Activated T-cell treated with anti-CD3 and anti-CD28 coated beads, Interleukin-2, amount 50 U/mL, for 72 hours (primary cell): ENCODE data around the gene E2F6. TPM values are rescaled to one million over a fixed set of nuclear protein-coding genes. Genes with fewer than 3 reads are reported as not detected.
"Not testable (repeated sequence)": the region's sequence is repeated elsewhere in the genome, so short reads cannot be mapped to it uniquely, and the experiment has no call there.

Experiments used
- ATAC-seq, 2 donors: fragments of 150-1000 bp; cut with Tn5 transposase; replicated peaks in 1 of 2; 2 replicates each; pipeline ENCODE4 v1.10.0; 2021; ENCODE audit warnings: moderate library complexity in 2 of 2, mild to moderate bottlenecking in 1 of 2
- DNase-seq, 2 donors: peaks; one replicate each; pipeline ENCODE4 v3.0.0; 2021 to 2022; ENCODE audit warnings: mixed read lengths in 1 of 2
- H3K27ac Mint-ChIP-seq: one replicate; pipeline ENCODE4 v1.8.0; 2022; ENCODE audit warnings: mild to moderate bottlenecking, moderate library complexity, mixed read lengths
- H3K27me3 Mint-ChIP-seq: one replicate; pipeline ENCODE4 v1.8.0; 2022; ENCODE audit warnings: low read depth, mixed read lengths
- H3K36me3 Mint-ChIP-seq, 2 donors: one replicate each; pipeline ENCODE4 v1.8.0; 2022; ENCODE audit warnings: mixed read lengths in 2 of 2, mild to moderate bottlenecking in 1 of 2; ENCODE audit not compliant: insufficient read depth in 2 of 2
- H3K4me1 Mint-ChIP-seq: one replicate; pipeline ENCODE4 v1.8.0; 2022; ENCODE audit warnings: low read depth, mixed read lengths
- H3K4me3 Mint-ChIP-seq, 2 donors: one replicate each; pipeline ENCODE4 v1.8.0; 2022; ENCODE audit warnings: mild to moderate bottlenecking in 2 of 2, mixed read lengths in 2 of 2, moderate library complexity in 2 of 2
- H3K9me3 Mint-ChIP-seq, 2 donors: one replicate each; pipeline ENCODE4 v1.8.0; 2022; ENCODE audit warnings: mixed read lengths in 2 of 2
- total RNA-seq, 2 donors: library from RNA; stranded (reverse); gene quantifications; one replicate each; pipeline ENCODE4 v1.2.3, GENCODE V29; 2022

Gene E2F6
- total RNA-seq, 2 donors from 2014 or later: 6.8 to 8.3 TPM

DNA sequence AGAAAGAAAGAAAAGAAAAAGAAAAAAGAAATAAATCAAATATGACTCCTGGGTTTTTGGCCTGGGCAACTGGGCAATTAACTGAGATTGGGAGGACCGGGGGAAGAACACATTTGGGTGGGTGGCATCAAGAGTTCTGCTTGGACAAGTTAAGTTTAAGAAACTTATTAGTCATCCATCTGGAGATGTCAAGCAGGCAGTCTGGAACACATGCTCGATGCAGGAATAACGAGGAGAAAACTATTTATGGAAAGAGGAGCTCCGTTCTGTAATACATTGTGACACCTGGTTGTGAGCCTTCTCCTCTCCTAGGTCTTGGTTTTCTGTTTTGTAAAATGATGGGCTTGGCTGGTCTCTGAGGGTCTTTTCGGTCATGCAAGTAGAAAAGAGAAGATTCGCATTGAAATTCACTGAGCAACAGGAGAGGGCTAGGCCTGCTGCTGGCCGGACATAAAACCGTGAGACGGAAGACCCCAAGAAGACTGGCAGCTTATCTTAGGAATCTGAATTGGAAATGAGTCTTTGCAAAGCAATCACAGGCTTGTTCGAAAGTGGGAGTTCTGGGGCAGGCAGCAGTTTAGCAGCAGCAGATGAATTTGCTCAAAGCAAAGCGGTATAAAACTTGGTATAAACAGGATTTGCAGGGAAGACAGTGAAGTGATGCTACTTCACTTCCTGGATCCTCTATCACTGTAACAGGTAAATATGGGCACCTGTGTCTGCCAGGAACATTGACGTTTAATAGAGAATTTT lies 51.4 kb downstream of the E2F6 start:
- no peak overlapping the region for H3K27ac Mint-ChIP-seq
- peaks cover 0 to 3% of the 10 kb centered on the region in 2 donors for H3K36me3 Mint-ChIP-seq
- ATAC-seq (no peak), DNase-seq (no peak)
- peaks cover 6% of the 10 kb centered on the region in 2 donors for H3K9me3 Mint-ChIP-seq
- no peak overlapping the region for H3K4me3 Mint-ChIP-seq
- no peaks in the 10 kb centered on the region for H3K4me1 Mint-ChIP-seq
- H3K27me3 Mint-ChIP-seq: peaks cover 7% of the 10 kb centered on the region

DNA sequence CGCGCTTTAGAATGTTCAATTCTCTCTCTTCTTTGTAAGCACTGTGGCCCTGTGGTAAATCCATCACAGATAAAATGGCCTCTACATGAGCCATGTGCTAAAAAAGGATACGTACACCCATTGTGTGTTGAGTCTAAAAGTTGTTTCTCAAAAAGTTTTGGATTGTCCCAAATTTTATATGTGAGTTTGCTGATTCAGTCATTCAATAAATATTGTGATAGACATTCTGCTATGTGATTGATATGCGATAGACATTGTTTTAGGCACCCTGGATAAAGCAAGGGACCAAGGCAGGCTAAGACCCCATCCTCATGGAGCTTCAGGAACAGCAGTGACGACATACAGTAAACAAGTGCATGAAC lies 53.5 kb downstream of the E2F6 start:
- H3K9me3 Mint-ChIP-seq: no peaks in the 10 kb centered on the region
- ATAC-seq (no peak), DNase-seq (no peak)
- H3K27me3 Mint-ChIP-seq: peaks cover 7% of the 10 kb centered on the region
- no peak overlapping the region for H3K4me3 Mint-ChIP-seq
- no peaks in the 10 kb centered on the region for H3K4me1 Mint-ChIP-seq
- peaks cover 0 to 1% of the 10 kb centered on the region in 2 donors for H3K36me3 Mint-ChIP-seq
- no peak overlapping the region for H3K27ac Mint-ChIP-seq

DNA sequence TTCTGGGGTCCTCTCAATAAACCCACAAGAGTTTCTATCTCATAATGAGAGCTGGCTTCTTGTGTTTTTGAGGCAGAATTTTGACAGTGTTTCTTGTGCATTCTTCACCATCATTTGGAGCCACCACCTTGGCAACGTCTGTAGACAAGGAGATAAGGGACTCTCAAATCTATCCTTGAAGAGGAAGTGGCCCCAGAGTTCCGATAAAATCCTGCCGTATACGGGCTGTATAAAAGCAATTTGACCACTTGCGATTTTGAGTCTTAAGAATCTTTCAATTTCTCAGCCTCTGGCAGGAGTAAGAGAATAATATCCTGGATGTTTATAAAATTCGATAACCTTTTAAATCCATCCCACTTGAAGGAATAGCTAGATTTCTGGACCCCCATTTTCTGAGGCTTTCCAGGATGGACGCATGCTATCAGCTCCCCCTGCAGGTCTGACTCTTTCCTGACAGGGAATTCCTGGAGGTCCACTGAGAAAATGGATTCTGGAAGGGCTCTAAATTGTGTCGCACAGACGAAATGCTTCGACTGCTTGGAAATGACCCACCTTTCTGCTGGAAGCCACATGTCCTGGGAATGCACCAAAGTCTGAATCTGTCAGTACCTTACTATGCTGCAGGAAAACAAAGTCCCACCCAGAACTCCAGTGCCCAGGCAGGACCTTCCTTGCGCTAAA lies 54.1 kb downstream of the E2F6 start:
- Mint-ChIP-seq H3K9me3 (no peaks in the 10 kb centered on the region), H3K4me3 (no peak overlapping the region), H3K36me3 (peaks cover 0 to 1% of the 10 kb centered on the region in 2 donors), H3K27me3 (peaks cover 7% of the 10 kb centered on the region), H3K27ac (no peak overlapping the region), H3K4me1 (no peaks in the 10 kb centered on the region)
- DNase-seq (no peak), ATAC-seq (no peak)

DNA sequence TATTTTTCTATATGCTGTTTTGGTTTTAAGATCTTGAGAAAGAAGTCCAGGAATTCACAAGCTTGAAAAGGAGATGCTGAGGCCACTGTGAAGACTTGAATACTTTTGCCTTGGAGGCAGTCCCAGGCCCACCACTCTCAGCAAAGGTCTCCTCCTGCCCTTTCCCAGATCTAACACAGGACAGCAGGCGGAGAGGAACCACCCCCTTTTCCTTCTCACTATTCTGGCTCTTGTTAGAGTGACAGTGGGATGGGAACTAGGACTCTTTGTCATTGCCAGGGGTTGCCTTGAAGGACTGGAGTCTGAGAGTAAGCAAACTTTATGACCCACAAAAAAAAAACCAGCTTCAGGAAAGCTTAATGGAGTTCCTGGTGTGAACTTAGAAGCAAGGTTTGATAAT lies 54.7 kb downstream of the E2F6 start:
- no peaks in the 10 kb centered on the region for H3K9me3 Mint-ChIP-seq
- H3K27me3 Mint-ChIP-seq: peaks cover 7% of the 10 kb centered on the region
- H3K27ac Mint-ChIP-seq: no peak overlapping the region
- H3K36me3 Mint-ChIP-seq: peaks cover 0 to 1% of the 10 kb centered on the region in 2 donors
- DNase-seq: no peak
- H3K4me1 Mint-ChIP-seq: no peaks in the 10 kb centered on the region
- no peak overlapping the region for H3K4me3 Mint-ChIP-seq
- ATAC-seq: no peak

DNA sequence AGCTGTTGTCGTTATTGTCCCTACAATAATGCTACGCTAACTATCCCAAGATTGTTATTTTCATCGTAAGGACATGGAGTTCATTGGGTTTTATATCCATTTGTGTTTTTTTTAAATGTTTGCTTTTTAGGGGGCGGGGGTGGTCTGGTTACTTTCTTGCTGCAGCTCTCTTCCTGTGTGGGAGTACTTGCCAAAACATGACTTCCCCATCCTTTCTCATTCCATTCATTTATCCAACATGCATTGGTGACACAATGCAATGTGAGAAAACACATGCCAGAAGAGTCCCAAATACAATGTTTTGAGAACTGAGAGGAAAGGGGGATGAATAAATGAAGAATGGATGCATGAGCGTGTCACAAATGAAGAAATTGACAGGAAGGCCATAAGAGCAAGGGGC lies 55.9 kb downstream of the E2F6 start:
- Mint-ChIP-seq H3K9me3 (no peaks in the 10 kb centered on the region), H3K4me1 (no peaks in the 10 kb centered on the region), H3K27me3 (peaks cover 7% of the 10 kb centered on the region), H3K27ac (no peak overlapping the region), H3K4me3 (no peak overlapping the region), H3K36me3 (peaks cover 0 to 1% of the 10 kb centered on the region in 2 donors)
- DNase-seq (no peak), ATAC-seq (no peak)

DNA sequence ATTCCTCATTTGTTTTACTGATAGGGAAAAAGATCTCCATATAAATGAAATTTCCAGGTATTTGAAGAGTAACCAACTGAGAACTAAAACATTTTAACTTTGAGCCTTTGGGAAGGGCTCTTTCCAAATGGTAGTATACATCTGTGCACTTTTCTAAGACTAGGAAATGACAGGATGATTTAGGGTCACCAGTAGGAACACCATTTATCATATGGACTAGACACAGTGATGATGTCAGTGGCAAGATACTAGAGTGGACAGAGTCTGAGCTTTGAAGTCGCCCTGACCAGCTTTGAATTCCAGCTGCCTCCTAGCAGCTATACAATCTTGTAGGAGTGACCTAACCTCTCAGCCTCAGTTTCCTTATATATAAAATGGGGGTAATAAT lies 56.4 kb downstream of the E2F6 start:
- H3K4me3 Mint-ChIP-seq: no peak overlapping the region
- DNase-seq: no peak
- no peak for ATAC-seq
- H3K27me3 Mint-ChIP-seq: peaks cover 7% of the 10 kb centered on the region
- H3K4me1 Mint-ChIP-seq: no peaks in the 10 kb centered on the region
- H3K27ac Mint-ChIP-seq: no peak overlapping the region
- peaks cover 0 to 1% of the 10 kb centered on the region in 2 donors for H3K36me3 Mint-ChIP-seq
- H3K9me3 Mint-ChIP-seq: no peaks in the 10 kb centered on the region

DNA sequence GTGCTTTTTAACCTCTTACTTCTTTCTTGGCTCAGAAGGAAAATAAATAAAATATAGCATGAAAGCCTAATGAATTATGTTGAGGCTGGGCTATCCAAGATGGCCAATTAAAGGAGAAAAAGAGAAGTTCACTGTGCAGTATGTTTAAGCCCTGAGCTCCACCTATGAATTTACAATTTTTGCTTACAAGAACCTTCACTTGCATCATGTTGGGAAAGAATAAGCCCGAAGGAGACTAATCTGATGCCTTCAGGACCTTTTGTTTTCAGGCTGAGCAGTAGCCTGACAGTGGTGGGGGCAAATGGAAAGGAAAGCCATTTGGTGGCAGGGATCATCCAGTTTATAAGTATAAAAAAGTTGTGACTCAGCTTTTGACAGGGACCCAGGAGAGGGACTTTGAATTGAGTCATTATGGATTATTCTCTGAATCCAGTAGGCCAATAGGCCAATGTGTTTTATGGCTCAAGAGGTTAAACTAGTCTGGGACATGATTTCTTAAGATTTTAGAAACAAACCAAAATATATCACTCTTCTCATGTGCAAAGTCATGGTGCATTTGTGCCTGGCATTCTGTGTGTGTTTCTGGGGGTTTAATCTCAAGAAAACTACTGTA lies 56.9 kb downstream of the E2F6 start:
- DNase-seq: no peak
- Mint-ChIP-seq H3K36me3 (peaks cover 0 to 1% of the 10 kb centered on the region in 2 donors), H3K27me3 (peaks cover 7% of the 10 kb centered on the region), H3K9me3 (no peaks in the 10 kb centered on the region), H3K4me3 (no peak overlapping the region), H3K4me1 (no peaks in the 10 kb centered on the region), H3K27ac (no peak overlapping the region)
- ATAC-seq: no peak

DNA sequence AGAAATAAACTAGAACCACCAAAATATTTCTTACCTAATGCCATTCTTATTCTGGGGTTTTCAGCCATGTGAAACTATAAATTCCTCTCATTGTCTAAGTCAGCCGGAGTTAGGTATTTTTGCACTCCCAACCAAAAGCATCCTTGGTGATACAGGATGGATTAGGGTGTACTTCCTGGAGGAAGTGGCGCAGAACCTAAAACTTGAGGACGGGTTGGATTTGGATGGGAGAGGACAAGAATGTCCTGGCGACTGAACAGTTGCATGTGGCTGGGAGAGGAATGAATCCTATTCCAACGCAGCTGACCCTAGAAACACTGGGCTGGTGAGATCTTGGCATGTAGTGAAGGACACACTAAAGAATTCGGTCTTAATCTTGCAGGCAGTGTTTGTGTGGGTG lies 58.5 kb downstream of the E2F6 start:
- H3K9me3 Mint-ChIP-seq: no peaks in the 10 kb centered on the region
- no peak for ATAC-seq
- no peak overlapping the region for H3K4me3 Mint-ChIP-seq
- peaks cover 2% of the 10 kb centered on the region for H3K27me3 Mint-ChIP-seq
- no peak overlapping the region for H3K27ac Mint-ChIP-seq
- H3K4me1 Mint-ChIP-seq: no peaks in the 10 kb centered on the region
- no peak for DNase-seq
- no peaks in the 10 kb centered on the region for H3K36me3 Mint-ChIP-seq

DNA sequence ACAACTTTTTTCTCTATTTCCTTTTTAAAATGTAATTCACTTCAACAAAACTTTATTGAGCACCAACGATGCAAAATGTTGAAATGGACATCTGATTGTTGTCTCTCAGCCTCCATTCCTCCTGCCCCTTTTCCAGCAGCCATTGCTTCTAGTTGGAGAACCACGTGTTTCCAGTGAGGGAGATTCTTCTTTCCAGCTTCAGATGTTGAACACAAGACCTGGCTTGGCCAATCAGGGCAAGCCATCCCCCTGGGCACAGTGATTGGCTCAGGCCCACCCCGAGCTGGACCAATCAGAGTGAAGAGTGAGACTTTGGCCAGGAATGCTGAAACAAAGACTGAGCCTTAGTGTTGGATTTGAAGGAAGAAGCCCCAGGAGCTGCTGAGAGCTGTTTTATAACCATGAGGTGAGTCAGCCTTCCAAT lies 59.0 kb downstream of the E2F6 start:
- Mint-ChIP-seq H3K4me3 (no peak overlapping the region), H3K27me3 (no peaks in the 10 kb centered on the region), H3K9me3 (no peaks in the 10 kb centered on the region), H3K36me3 (no peaks in the 10 kb centered on the region), H3K4me1 (no peaks in the 10 kb centered on the region), H3K27ac (no peak overlapping the region)
- ATAC-seq: no peak
- DNase-seq: no peak

DNA sequence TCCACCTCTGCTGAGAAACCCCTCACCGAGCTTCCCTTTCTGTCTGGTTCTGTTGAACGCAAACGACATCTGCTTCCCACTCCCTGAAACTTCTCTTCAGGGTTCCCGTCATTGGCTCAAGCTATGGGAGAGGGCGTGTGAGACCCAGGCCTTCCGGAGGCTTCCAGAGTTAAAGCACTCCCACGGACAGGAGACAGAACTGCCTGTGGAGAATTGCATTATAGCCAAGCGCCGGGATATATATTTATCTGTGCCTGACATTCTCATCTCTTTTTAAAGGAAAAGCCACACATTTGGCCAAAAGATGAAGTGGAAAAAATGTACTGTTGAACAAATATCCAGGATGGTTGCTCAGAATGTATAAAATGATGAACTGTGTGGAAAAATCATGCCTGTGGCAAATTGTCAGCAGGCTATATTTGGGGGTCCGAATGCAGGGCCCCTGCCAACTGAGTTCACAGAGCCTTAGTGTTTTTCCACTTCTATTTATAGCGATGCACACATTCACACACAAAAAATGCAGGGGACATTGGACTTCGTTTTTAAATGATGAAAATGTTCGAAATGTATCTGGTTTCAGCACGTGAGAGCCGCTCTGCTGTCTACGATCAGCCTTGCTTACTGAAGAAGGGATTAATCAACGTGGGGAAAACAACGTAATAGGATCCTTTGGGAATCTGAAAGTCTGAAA lies 59.5 kb downstream of the E2F6 start:
- H3K27me3 Mint-ChIP-seq: no peaks in the 10 kb centered on the region
- no peaks in the 10 kb centered on the region for H3K36me3 Mint-ChIP-seq
- H3K4me3 Mint-ChIP-seq: no peak overlapping the region

DNA sequence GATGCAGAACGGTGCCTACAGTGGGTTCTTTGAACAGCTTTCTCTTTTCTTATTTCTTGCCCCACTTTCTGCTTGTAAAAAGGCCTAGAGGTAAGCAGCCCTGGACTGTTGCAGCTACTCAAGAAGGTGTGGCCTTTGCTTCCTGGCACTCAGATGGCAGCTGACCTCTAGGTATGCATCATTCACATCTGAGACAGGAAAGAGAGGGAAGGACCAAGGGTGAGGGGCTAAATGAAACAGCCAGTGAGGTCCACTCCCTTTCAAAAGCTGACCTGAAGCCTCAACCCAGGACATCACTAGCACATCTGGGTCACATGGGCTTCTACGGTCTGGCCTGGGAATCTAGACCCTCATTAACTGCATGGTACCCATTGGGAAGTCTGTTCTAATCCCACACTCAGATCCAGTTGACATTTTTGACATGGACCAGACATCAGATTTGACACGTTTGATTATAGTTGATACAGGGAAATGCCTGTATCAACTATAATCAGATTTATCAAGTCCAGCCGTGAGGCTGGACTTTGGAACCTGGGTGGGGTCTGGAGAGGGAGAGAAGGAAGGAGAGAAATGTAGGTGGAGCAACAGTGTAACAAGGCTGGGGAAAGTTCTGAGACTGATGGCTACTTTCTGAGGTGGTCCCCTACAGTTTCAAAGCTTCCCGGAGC lies 60.2 kb downstream of the E2F6 start:
- no peaks in the 10 kb centered on the region for H3K9me3 Mint-ChIP-seq
- no peak for ATAC-seq
- no peaks in the 10 kb centered on the region for H3K36me3 Mint-ChIP-seq
- H3K27ac Mint-ChIP-seq: no peak overlapping the region
- H3K4me3 Mint-ChIP-seq: no peak overlapping the region
- DNase-seq: no peak
- no peaks in the 10 kb centered on the region for H3K4me1 Mint-ChIP-seq
- H3K27me3 Mint-ChIP-seq: no peaks in the 10 kb centered on the region

More for the DNA sequence above, 59.5 kb downstream of the E2F6 start:
- DNase-seq (no peak), ATAC-seq (no peak)
- no peaks in the 10 kb centered on the region for H3K4me1 Mint-ChIP-seq
- H3K27ac Mint-ChIP-seq: no peak overlapping the region
- no peaks in the 10 kb centered on the region for H3K9me3 Mint-ChIP-seq

DNA sequence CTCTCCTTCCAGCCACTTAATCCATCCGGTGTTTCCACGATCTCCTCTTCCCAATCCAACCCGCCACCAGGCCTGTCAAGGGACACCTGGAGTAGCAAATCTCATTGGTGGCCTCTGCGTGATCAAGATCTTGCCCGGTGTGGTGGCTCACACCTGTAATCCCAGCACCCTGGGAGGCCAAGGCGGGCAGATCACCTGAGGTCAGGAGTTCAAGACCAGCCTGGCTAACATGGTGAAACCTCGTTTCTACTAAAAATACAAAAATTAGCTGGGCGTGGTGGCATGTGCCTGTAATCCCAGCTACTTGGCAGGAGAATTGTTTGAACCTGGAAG lies 60.9 kb downstream of the E2F6 start:
- not testable (repeated sequence) for H3K4me3 Mint-ChIP-seq, DNase-seq, H3K36me3 Mint-ChIP-seq, ATAC-seq, H3K27me3 Mint-ChIP-seq, H3K4me1 Mint-ChIP-seq, H3K9me3 Mint-ChIP-seq, H3K27ac Mint-ChIP-seq
